Measurements from ENCODE around the gene TMED7. TPM values are rescaled to one million over a fixed set of nuclear protein-coding genes. Genes with fewer than 3 reads are reported as not detected.
A peak's percentile ranks its signal among the peaks of the same experiment; 100 is the strongest.
"Not testable (repeated sequence)": the region's sequence is repeated elsewhere in the genome, so short reads cannot be mapped to it uniquely, and the experiment has no call there.

TMED7 gene
- polyA plus RNA-seq (2014; cell fraction: cytosol; rRNA removed): 56.9 and 66.6 TPM in 2 replicates
- polyA plus RNA-seq (2014; cell fraction: nucleus; rRNA removed): 23.4 and 25.3 TPM in 2 replicates

- peak; percentile 98 for DNase-seq (ENCODE audit: low spot score)
Observed at GRCh38 chr5:115625579-115626444, at the start of gene TMED7. TMED7 (minus strand) TSS chr5:115626036; CDS start chr5:115625792, 244 bp downstream.

GRCh38 chr5:115674782-115675181 lies 48.9 kb upstream of the TMED7 start:
- DNase-seq (ENCODE audit: low spot score): not testable (repeated sequence)

- no peak for DNase-seq (ENCODE audit: low spot score)
Observed at GRCh38 chr5:115673596-115673995, 47.8 kb upstream of the TMED7 start.

GRCh38 chr5:115671939-115672338 lies 46.1 kb upstream of the TMED7 start:
- no peak for DNase-seq (ENCODE audit: low spot score)

GRCh38 chr5:115666023-115666422 lies 40.2 kb upstream of the TMED7 start:
- DNase-seq (ENCODE audit: low spot score): no peak

- DNase-seq (ENCODE audit: low spot score): no peak
Observed at GRCh38 chr5:115661563-115661962, 35.7 kb upstream of the TMED7 start.

- DNase-seq (ENCODE audit: low spot score): no peak
Observed at GRCh38 chr5:115661101-115661500, 35.3 kb upstream of the TMED7 start.

- DNase-seq (ENCODE audit: low spot score): no peak
Observed at GRCh38 chr5:115657881-115658233, 32.0 kb upstream of the TMED7 start.

GRCh38 chr5:115657125-115657880 lies 31.5 kb upstream of the TMED7 start:
- DNase-seq (ENCODE audit: low spot score): no peak

GRCh38 chr5:115656404-115656803 lies 30.6 kb upstream of the TMED7 start:
- DNase-seq (ENCODE audit: low spot score): no peak

- no peak for DNase-seq (ENCODE audit: low spot score)
Observed at GRCh38 chr5:115655994-115656393, 30.2 kb upstream of the TMED7 start.

- DNase-seq (ENCODE audit: low spot score): no peak
Observed at GRCh38 chr5:115649541-115649940, 23.7 kb upstream of the TMED7 start.

GRCh38 chr5:115648056-115648455 lies 22.2 kb upstream of the TMED7 start:
- no peak for DNase-seq (ENCODE audit: low spot score)

GRCh38 chr5:115645386-115645785 lies 19.6 kb upstream of the TMED7 start:
- not testable (repeated sequence) for DNase-seq (ENCODE audit: low spot score)

- no peak for DNase-seq (ENCODE audit: low spot score)
Observed at GRCh38 chr5:115644046-115644445, 18.2 kb upstream of the TMED7 start.

- no peak for DNase-seq (ENCODE audit: low spot score)
Observed at GRCh38 chr5:115641948-115642347, 16.1 kb upstream of the TMED7 start.

GRCh38 chr5:115640274-115640673 lies 14.4 kb upstream of the TMED7 start:
- no peak for DNase-seq (ENCODE audit: low spot score)

- no peak for DNase-seq (ENCODE audit: low spot score)
Observed at GRCh38 chr5:115639377-115639776, 13.5 kb upstream of the TMED7 start.

- DNase-seq (ENCODE audit: low spot score): no peak
Observed at GRCh38 chr5:115637507-115637906, 11.7 kb upstream of the TMED7 start.

GRCh38 chr5:115636008-115636407 lies 10.2 kb upstream of the TMED7 start:
- no peak for DNase-seq (ENCODE audit: low spot score)

GRCh38 chr5:115634343-115635132 lies 8.7 kb upstream of the TMED7 start:
- peak; percentile 78 for DNase-seq (ENCODE audit: low spot score)

GRCh38 chr5:115629903-115630302 lies 4.1 kb upstream of the TMED7 start:
- no peak for DNase-seq (ENCODE audit: low spot score)

Measured in SK-N-DZ (cell line).